Measurements from ENCODE around the gene HIF3A. TPM values are rescaled to one million over a fixed set of nuclear protein-coding genes. Genes with fewer than 3 reads are reported as not detected.
"Not testable (repeated sequence)": the region's sequence is repeated elsewhere in the genome, so short reads cannot be mapped to it uniquely, and the experiment has no call there.

HIF3A gene
- total RNA-seq, 1 experiment from 2014 or later: 3.0 TPM

GRCh38 chr19:46271481-46272197, 25.2 kb upstream of the HIF3A start:
- TF ChIP-seq EZH2 (IDR thresholded peaks at IDR 0.05; ENCODE audit: borderline replicate concordance, low read depth, low read length, poor library complexity, severe bottlenecking): no peak
- TF ChIP-seq CTCF (conservative IDR thresholded peaks at IDR 0.05; ENCODE audit: low read depth, low read length): no peak
- H3K27me3 ChIP-seq (replicated peaks; ENCODE audit: insufficient read depth, low read depth, low read length, poor library complexity): no peaks in the 10 kb centered on the region
- CTCF ChIA-PET: no interaction called here
- no TSS peak for BruUV-seq (replicated peaks)
- no peaks in the 10 kb centered on the region for H3K9me3 ChIP-seq (ENCODE audit: low read depth, low read length, poor library complexity, severe bottlenecking)
- H3K4me1 ChIP-seq (ENCODE audit: insufficient read depth, low read length, poor library complexity, severe bottlenecking): no peaks in the 10 kb centered on the region
- no peak for DNase-seq (ENCODE audit: low spot score)
- POLR2A ChIA-PET (ENCODE audit: low non-redundant PET): interaction anchor here (0.6 kb wide), 1 partner anchor 212 kb away, joined by 10 read pairs; no protein-coding TSS in a partner anchor
- H3K27ac ChIP-seq (ENCODE audit: low read depth, low read length, poor library complexity, severe bottlenecking): no peak overlapping the region
- intact Hi-C loops (cut with micrococcal nuclease; ENCODE audit: unreplicated experiment): no loop called here
- no peak overlapping the region for H3K4me3 ChIP-seq (ENCODE audit: low read depth, low read length, poor library complexity, severe bottlenecking)
- no peaks in the 10 kb centered on the region for H3K36me3 ChIP-seq (ENCODE audit: insufficient read depth, low read length, poor library complexity, severe bottlenecking)

GRCh38 chr19:46273931-46274330, 22.9 kb upstream of the HIF3A start:
- H3K9me3 ChIP-seq (ENCODE audit: low read depth, low read length, poor library complexity, severe bottlenecking); H3K4me3 ChIP-seq (ENCODE audit: low read depth, low read length, poor library complexity, severe bottlenecking); H3K4me1 ChIP-seq (ENCODE audit: insufficient read depth, low read length, poor library complexity, severe bottlenecking); POLR2A ChIA-PET (ENCODE audit: low non-redundant PET); CTCF ChIA-PET; H3K27ac ChIP-seq (ENCODE audit: low read depth, low read length, poor library complexity, severe bottlenecking); DNase-seq (ENCODE audit: low spot score); H3K27me3 ChIP-seq (replicated peaks; ENCODE audit: insufficient read depth, low read depth, low read length, poor library complexity); H3K36me3 ChIP-seq (ENCODE audit: insufficient read depth, low read length, poor library complexity, severe bottlenecking); BruUV-seq (replicated peaks); intact Hi-C loops (cut with micrococcal nuclease; ENCODE audit: unreplicated experiment): not testable (repeated sequence)

DNA sequence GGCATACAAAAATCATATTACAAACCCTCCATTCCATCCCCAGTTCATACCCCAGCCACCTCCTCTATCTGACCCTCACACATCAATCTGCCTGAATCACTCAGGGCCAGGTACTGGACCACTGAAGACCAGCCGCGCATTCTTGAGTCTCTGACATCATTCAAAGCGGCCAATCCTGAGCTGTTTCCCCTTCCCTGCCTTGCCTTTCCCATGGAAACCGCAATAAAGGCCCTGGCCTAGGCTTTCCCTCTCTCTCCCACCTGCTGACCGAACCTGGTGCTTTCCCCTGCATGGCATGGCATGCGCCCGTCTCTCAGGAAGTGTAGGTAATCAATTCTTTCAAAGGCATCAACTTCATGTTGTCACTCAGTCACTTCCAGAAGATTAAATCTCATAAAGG, 17.7 kb upstream of the HIF3A start:
- ChIA-PET POLR2A (ENCODE audit: low non-redundant PET) (no interaction called here), CTCF (interaction anchor here (1.0 kb wide), 1 partner anchor 234 kb away, joined by 3 read pairs; no protein-coding TSS in a partner anchor)
- no peak for TF ChIP-seq EZH2 (IDR thresholded peaks at IDR 0.05; ENCODE audit: borderline replicate concordance, low read depth, low read length, poor library complexity, severe bottlenecking)
- no peak for TF ChIP-seq CTCF (conservative IDR thresholded peaks at IDR 0.05; ENCODE audit: low read depth, low read length)
- H3K27me3 ChIP-seq (replicated peaks; ENCODE audit: insufficient read depth, low read depth, low read length, poor library complexity): no peaks in the 10 kb centered on the region
- BruUV-seq (replicated peaks): no TSS peak
- no peaks in the 10 kb centered on the region for H3K9me3 ChIP-seq (ENCODE audit: low read depth, low read length, poor library complexity, severe bottlenecking)
- DNase-seq (ENCODE audit: low spot score): no peak
- intact Hi-C loops (cut with micrococcal nuclease; ENCODE audit: unreplicated experiment): no loop called here
- H3K4me1 ChIP-seq (ENCODE audit: insufficient read depth, low read length, poor library complexity, severe bottlenecking): no peaks in the 10 kb centered on the region
- H3K36me3 ChIP-seq (ENCODE audit: insufficient read depth, low read length, poor library complexity, severe bottlenecking): no peaks in the 10 kb centered on the region
- H3K4me3 ChIP-seq (ENCODE audit: low read depth, low read length, poor library complexity, severe bottlenecking): no peak overlapping the region
- no peak overlapping the region for H3K27ac ChIP-seq (ENCODE audit: low read depth, low read length, poor library complexity, severe bottlenecking)

GRCh38 chr19:46283771-46284170, 13.1 kb upstream of the HIF3A start:
- H3K9me3 ChIP-seq (ENCODE audit: low read depth, low read length, poor library complexity, severe bottlenecking): no peaks in the 10 kb centered on the region
- no TSS peak for BruUV-seq (replicated peaks)
- no peak overlapping the region for H3K4me3 ChIP-seq (ENCODE audit: low read depth, low read length, poor library complexity, severe bottlenecking)
- H3K27me3 ChIP-seq (replicated peaks; ENCODE audit: insufficient read depth, low read depth, low read length, poor library complexity): no peaks in the 10 kb centered on the region
- no peaks in the 10 kb centered on the region for H3K36me3 ChIP-seq (ENCODE audit: insufficient read depth, low read length, poor library complexity, severe bottlenecking)
- no peak overlapping the region for H3K27ac ChIP-seq (ENCODE audit: low read depth, low read length, poor library complexity, severe bottlenecking)
- TF ChIP-seq CTCF (conservative IDR thresholded peaks at IDR 0.05; ENCODE audit: low read depth, low read length) (no peak), EZH2 (IDR thresholded peaks at IDR 0.05; ENCODE audit: borderline replicate concordance, low read depth, low read length, poor library complexity, severe bottlenecking) (no peak)
- intact Hi-C loops (cut with micrococcal nuclease; ENCODE audit: unreplicated experiment): loop anchor here (5.0 to 10.0 kb wide), 2 partner anchors 114 to 201 kb away; no protein-coding TSS in a partner anchor
- peak; percentile 47 for DNase-seq (ENCODE audit: low spot score)
- H3K4me1 ChIP-seq (ENCODE audit: insufficient read depth, low read length, poor library complexity, severe bottlenecking): no peaks in the 10 kb centered on the region
- ChIA-PET CTCF (interaction anchor here (0.5 to 1.3 kb wide), 4 partner anchors 13 to 206 kb away, joined by 3 to 8 read pairs (median 4); partner anchors contain the start of gene HIF3A), POLR2A (ENCODE audit: low non-redundant PET) (no interaction called here)
